Mucosa of gallbladder (tissue), 1 donor: Measurements from ENCODE around the gene RHBDD1. TPM values are rescaled to one million over a fixed set of nuclear protein-coding genes. Genes with fewer than 3 reads are reported as not detected.

Source experiments
- DNase-seq: peaks from one replicate; pipeline ENCODE4 v3.0.0-alpha.2; 2020; ENCODE audit warnings: low spot score
- total RNA-seq: library from RNA; stranded (reverse); gene quantifications from one replicate; pipeline ENCODE4 v1.2.1, GENCODE V29; 2021
- donor health status: DM: no; HTN: no; CAD: no.

Gene RHBDD1
- total RNA-seq, 1 donor from 2014 or later, result 36.7 TPM

DNA sequence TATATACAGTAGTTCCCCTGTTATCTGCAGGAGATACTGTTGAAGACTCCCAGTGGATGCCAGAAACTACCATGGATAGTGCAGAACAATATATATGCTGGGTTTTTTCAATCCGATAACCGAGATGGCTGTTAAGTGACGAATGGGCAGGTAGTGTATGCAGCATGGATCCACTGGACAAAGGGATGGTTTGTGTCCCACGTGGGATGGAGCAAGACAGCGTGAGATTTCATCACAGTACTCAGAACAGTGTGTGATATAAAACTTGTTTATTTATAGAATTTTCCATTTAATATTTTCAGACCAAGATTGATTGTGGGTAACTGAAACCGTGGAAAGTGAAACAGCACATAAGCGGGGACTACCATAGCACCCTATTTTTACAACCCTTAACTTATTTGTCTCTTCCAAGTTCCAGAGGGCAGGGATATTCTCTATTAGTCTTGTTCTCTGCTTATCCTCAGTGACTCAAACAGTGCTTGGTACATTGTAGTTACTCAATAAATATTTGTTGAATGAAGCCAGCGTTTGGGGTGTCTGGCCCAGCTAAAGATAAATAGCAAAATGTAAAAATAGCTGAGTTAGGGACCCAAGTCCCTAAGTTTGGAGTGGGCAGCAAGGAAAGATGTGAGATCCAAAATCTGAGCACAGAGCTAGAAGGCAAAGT lies 50.0 kb downstream of the RHBDD1 start:
- no peak for DNase-seq

DNA sequence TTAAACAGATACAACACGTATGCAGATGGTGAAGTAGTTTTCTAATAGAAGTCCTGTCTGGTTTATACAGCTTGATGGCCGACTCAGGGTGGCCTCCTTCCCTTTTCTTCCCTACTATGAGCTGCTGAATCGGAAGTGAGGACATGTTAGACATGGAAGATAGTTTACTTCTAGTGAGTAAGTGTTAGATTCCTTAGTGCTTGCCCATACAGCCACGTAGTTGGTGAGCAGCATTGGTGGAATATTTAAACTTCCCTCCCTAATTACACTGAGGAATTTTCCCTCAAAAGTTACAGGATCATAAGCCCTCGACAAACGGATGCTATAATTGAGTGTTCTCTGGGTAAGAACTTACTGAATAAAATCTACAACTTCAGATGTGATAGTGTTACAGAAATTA lies 52.1 kb downstream of the RHBDD1 start:
- no peak for DNase-seq

DNA sequence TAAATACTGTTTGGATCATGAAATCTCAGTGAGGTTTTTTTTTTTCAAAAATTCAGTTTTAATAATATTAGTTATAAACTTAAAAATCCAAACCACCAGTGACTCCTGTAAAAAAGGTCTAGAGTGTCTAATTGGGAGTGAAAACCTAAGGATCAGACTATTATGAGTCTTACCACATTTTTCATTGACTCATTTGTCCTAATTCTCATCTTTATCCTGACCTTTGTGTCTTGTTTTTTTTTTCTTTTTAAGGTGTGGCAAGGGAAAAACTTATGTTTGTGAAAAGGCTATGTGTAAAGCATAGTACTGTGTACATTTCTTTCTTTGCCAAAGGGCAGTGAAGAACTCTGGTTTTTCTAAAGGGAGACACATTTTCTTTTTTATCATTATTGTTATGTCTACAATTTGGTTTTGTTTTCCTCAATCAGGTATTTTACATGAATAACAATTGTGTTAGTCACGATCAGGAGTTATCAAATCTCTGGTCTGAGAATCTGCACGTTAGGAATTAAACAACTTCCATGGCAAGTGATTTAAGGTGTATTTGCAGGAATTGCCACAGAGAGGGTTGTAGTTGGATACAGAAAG lies 52.6 kb downstream of the RHBDD1 start:
- no peak for DNase-seq

DNA sequence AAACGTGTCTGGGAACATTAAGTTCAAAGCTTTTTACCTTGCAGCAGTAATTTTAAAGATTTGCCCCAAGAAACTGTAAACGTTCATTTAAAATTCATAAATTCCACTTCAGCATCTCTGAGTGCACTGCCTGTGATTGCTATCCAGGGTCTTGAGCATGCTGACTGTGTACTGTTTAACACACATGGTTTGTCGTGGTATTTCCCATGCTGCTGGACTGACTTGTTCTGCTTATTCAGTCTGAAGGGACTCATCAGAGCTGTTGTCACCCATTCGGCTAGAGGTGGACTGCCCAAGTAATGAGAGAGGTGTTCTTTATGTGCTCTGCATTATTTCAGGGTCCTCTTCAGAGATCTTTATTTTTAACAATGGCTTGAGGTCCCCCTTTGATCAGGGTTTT lies 53.1 kb downstream of the RHBDD1 start:
- DNase-seq, result no peak

DNA sequence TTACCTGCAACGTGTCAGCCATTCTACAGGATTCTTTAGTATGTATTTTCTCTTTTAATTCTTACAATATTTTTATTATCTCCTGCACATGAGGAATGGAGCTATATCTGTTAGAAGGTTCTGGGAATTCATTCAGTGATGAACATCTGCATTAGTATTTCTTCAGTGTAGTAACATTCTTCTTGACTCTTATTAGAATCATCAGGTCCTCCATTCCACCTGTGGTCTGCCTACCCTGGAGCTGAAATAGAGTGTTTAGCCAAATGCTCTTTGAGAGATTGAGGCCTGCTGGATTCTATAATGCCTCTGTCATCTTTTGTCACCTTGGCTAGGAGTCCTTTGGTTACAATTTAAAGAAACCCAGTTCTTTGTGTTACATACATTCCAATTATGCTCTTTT lies 54.4 kb downstream of the RHBDD1 start:
- no peak for DNase-seq

DNA sequence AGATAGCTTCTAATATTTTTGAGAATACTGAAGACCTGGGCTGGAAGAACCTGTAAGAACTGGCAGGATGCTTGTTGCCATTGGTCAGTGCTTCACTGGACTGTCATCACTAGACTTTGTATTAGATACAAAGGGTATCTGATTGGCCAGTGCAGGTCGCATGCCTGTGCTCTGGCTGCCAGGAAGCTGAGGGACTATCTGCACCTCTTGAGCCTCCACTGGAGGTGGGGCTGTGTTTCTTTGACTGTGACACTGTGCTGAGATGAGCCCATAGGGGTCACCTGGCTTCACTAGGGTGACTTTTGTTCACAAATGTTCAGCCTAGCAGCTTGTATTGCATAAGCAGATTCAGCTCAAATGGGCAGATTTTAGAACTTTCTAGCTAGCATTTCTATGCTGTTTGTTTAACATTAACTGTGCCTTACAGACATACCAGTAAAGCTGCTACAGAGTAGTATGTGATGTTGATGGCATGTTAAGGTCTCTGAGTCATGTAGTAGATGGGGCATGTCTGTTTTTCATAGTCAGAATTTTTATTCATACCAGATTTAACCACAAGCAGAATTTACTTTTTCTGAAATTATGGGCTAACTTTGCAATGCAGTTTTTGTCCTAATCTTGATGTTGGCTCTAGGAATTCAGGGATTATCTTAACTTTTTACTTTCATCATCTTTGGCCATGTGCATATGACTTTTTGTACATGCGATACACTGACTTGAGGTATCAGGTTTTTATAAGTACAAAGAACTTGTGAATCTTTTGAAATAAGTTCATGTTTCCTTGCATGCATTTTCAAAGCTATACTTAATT lies 56.1 kb downstream of the RHBDD1 start:
- DNase-seq, result no peak

DNA sequence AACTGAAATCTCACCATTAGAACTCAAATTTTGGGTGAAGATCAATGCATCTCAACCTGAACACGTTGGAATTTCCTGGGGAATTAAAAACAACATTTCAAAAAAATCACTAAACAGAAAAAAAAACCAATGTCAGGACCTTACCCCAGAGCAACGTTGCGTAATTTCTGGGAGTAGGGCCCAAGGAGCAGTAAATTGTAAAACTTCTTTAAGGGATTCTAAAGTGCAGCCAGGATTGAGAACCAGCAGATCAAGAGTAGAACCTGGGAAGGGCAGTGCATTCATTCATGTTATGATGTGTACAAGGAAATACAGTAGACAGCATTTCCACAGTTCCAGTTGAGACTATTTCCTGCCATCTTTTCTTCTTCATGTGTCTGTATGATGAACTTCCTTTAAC lies 56.9 kb downstream of the RHBDD1 start:
- DNase-seq, result no peak

DNA sequence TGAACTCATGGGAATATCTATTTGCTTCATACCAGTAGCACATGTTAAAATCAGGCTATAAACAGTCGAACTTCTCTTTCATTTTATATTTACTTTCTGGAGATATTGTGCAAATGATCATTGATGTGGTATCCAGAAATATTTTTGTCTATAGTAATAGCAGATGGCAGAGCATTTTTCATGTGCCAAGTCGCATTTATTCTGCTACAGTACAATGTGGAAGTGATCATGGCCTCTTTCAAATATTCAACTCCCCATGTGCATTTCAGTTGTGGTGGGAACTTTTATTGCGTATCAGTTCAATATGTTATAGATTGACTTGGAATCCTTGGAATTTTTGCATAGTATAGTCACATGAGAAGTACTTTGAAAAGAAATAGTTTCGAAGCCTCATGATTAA lies 57.4 kb downstream of the RHBDD1 start:
- no peak for DNase-seq

DNA sequence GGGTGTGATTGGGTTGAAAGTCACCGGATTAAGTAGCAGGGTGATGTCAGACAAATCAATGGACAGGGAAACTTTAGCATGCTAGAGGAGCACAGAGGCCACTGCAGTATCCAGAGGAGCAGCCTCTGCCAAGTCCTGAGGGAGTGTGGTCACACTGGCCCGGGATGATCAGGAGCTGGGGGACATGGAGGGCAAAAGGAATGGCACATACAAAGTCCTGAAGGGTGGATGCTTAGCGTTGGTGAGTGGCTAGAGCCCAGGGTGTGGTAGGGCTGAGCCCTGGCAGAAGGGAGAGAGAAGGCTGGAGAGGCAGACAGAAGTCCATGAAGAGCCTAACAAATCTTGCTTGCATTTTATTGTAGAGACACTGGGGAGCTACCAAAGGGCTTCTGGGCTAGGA lies 58.9 kb downstream of the RHBDD1 start:
- DNase-seq, result no peak

DNA sequence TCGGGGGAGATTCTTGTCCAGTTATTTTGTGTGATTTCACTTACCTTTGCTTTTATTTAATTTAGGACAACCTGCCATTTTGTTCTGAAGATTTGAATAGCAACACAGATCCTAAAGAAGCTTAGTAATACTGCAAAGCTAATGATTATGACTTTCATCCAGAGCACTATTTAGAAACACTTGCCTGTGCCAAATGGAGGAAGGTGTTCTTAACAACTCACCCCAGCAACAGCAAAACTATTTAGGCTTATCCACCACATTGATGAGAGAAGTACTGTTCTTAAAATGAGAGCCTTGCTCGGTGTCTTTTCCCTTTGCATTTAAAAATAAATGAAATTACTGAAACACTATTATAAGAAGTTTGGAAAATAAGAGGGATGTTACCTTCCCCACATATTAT lies 59.7 kb downstream of the RHBDD1 start:
- no peak for DNase-seq

DNA sequence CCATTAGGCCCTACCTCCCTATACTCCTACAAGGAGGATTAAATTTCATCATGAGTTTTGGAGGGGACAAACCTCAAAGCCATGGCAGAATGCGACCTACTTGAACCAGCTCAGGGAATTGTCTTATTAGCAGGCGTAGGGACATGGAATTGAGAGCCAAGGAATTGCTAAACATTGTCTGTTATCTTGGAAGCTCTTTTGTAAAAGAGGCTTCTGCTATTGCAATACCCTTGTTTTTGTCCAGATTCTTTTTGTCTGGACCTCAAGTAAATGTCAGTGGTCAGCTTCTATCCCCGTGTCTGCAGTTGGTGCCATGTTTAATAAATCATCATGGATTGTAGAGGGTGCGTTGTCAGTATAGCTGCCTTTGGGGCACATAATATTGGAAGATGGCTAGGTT lies 62.3 kb downstream of the RHBDD1 start:
- DNase-seq, result no peak

DNA sequence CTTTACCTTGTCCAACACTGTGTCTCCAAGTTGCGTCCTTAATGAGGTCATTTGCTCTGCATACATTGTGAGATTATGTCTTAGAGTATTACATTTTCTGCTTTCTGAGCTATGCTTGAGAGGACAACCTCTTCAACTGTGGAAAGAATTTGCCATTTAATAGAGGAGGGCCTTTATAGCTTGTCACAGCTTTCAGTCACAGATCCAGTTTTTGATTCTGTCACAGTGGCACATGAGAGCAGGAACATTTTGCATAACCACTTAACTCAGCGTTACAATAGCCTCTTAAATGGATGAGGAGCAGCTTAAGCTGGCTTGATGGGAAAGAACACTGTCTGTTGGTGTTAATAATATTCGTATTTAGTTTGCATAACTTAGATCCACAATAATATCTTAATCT lies 63.0 kb downstream of the RHBDD1 start:
- no peak for DNase-seq

DNA sequence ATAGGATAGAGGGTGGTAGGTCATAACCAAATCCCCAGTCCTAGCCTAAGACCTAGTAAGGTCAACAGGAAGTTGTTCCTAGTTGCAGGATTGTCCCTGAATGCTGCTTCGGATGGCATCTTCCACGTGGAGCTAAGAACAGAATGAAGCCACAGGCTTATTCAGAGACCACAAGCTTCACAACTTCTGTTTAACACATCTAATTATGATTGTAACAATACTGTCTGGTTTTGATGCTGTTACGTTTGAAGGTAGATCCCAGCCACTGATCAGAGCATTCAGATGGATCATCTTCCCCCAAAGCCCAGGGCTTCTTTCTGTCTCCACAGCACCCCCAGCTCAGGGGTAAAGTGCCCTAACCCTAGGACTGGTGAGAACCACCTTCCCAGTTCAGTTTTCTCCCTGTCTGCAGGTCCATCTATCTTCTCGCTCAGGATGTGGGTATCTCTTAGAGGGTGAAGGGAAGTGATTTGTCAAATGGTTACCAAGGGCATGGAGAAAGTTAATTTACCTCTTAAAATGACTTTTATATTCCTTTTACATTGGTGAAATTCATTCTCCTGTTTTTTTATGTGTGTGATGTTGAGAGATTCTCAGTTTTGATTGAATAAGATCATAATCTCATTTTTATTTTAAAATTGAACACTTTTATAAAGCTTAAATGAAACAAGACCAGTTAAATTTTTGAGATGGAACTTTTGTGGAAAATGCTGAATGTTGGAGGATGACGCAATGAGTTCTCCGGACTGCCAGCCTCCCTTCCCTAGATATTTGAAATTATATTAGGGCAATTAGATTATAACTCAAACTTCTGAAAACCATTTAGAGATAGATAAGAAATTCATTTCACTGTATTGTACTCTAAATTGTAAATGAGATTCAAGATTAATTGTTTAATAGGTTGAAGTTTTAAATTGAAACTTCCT lies 66.5 kb downstream of the RHBDD1 start:
- DNase-seq, result no peak

DNA sequence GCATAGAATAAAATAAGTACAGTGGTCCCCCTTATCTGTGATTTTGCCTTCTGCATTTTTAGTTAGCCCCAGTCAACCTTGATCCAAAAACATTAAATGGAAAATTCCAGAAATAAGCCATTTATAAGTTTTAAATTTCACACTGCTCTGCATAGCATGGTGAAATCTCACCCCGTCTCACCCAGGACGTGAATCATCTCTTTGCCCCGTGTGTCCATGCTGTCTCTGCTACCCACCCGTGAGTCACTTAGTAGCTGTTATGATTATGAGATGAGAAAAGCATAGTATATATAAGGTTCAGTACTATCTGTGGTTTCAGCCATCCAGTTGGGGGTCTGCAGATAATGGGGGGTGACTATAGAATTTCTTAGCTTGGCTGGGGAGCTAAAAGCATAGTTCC lies 67.3 kb downstream of the RHBDD1 start:
- DNase-seq, result no peak

DNA sequence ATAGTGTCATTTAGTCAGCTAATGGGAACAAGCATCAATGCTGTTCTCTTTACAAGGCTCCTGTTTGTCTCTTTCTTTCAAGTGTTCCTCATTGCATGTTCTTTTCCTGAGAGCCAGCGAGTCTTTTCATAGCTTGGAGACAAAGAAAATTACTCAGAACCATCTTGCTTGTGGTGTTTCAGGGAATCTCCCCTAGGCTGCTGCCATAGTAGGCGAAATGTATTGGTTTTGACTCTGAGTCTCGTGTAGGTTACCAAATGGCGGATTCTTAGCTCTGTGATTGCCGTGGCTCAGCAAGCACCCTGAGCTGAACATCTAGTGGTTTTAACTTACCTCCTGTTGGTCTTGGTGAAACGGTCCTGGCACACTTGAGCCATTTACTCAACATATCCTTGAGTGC lies 68.7 kb downstream of the RHBDD1 start:
- no peak for DNase-seq

DNA sequence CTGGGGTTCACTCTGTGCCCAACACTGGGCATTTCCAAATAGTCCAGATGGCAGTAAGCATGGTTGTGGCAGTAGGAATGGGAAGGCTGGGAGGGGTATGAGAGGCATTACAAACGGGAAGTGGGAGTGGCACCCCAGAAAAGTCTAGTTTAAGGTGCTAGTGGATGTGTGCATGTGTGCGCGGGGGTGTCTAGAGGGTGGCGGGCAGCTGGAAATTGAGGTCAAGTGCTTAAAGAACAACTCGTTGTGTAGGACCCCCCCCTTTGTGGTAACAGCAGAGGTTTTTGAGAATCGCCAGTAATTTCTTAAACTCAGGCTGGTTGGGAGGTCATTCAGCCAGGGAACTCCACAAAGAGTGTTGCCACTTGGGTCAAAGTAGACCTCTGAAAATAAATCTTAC lies 69.9 kb downstream of the RHBDD1 start:
- no peak for DNase-seq

DNA sequence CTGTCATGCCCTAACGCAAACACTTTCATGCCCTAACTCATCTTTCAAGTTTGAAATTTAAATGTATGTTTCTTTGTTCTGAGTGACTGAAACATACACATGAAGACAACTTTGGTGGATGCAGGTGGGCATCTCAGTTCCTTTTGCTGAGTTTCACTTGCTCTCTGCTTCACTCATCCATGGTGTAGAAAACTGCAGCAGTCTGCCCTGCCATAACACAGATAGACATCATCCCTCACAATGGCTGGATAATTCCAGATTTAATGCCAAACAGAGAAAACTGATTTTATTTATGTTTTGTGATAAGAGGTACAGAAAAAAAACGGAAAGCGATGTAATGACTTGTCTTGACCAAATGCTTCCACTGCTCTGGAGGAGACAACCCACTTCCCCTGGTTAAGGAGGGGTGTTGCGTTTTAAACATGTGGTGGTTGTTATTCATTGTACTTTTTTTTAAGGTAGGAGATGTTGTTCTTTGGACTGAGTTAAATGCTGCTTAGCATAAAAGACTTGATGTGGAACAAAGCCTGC lies 70.4 kb downstream of the RHBDD1 start:
- DNase-seq, result no peak

DNA sequence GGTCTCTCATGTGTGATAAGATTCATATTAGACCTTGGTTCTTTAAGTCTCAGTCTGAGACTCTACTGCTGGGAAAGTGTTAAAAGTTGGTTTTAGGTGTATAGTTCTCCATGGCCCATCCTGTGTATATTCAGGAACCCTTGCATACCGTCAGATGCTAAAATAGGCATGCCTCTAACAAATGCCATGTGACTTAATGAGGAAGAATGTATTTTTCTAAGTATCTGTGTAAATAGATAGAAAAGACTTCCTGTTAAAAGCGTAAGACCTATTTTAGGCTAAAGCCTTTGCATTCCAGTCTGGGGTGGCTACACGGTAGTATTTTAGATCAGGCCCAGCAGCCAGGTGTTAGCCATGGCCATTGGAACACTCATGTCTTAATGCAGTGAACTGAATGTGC lies 73.3 kb downstream of the RHBDD1 start:
- no peak for DNase-seq

DNA sequence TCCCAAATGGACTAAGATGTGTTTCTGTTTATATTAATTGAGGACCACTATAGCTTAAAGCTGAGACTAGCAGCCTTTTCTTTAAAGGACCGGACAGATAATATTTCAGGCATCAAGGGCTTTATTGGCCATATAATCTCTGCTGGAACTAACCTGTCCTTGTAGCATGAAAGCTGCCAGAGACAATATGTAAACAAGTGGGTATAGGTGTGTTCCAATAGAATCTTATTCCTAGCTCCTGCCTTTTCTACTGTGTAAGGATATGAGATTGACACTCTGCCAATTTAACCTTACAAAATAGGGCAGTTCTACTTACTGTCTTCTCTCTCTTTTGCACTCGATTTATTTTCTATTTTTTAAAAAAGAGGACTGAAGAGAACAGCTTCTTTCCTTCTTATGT lies 74.0 kb downstream of the RHBDD1 start:
- no peak for DNase-seq

DNA sequence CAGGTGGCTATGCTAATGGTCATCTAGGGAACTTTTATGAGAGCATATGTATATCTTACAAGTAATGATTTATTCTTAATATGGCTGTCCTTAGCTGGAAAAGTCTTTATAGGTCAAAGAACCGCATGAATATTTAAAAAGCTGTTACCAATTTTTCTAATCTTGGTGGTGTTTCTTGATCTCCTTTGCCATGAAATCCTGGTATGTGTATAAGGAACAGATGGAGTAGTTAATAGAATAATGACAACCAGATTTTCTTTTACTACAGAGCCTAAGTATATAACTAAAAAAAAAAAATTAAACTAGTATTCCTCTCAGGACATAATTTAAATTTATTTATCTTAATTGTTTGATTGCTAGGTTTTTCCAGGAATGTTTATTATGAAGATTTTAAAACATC lies 74.5 kb downstream of the RHBDD1 start:
- no peak for DNase-seq

DNA sequence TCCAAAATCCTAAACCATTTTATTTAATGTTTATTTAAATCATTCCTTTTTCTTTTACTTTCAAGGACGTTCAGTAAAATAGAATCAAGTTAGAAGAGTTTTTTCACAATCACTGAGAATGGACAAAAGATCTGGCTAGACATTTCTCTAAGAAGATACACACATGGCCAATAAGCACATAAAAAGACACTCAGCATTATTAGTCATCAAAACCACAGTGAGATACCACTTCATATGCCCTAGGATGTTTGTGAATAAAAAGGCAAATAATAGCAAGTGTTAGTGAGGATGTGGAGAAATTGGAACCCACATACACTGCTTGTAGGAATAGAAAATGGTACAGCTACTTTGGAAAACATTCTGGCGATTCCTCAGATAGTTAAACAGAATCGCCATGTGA lies 76.1 kb downstream of the RHBDD1 start:
- DNase-seq, result no peak

DNA sequence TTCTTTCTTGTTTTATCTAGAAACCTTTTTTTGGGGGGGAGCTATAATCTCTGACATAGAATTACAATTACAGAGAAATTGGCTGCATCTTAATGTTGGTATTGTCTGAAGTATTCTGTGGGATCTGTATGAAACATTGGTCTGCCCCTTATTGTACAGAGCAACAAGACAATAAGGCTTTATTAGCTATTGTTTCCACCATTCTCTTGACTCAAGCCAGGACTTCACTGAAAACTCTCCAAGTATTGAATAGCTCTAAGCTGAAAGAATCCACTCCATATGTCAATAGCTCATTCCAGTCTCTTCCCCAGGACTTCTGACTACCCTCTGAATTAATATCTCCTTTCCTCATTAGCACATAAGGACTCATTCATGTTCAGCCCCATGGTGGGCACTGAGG lies 77.8 kb downstream of the RHBDD1 start:
- no peak for DNase-seq
